Measurements from ENCODE around the gene MREG. TPM values are rescaled to one million over a fixed set of nuclear protein-coding genes. Genes with fewer than 3 reads are reported as not detected.
A peak's percentile ranks its signal among the peaks of the same experiment; 100 is the strongest.

The MREG gene
- total RNA-seq, 1 donor from 2014 or later: 11.9 TPM

GRCh38 chr2:215968499-215968898 lies 44.9 kb downstream of the MREG start:
- no peak overlapping the region for H3K4me3 Mint-ChIP-seq
- no peak for DNase-seq (ENCODE audit: low spot score in 2 of 2, unreplicated experiment in 2 of 2)
- no peak overlapping the region for H3K27ac Mint-ChIP-seq
- no peaks in the 10 kb centered on the region for H3K27me3 Mint-ChIP-seq (ENCODE audit: low read depth)
- peaks cover 9% of the 10 kb centered on the region for H3K9me3 Mint-ChIP-seq
- H3K4me1 Mint-ChIP-seq: peaks cover 27% of the 10 kb centered on the region
- TF ChIP-seq CTCF (IDR thresholded peaks at IDR 0.05; ENCODE audit: unreplicated experiment): no peak
- peaks cover 4% of the 10 kb centered on the region for H3K36me3 Mint-ChIP-seq

DNA sequence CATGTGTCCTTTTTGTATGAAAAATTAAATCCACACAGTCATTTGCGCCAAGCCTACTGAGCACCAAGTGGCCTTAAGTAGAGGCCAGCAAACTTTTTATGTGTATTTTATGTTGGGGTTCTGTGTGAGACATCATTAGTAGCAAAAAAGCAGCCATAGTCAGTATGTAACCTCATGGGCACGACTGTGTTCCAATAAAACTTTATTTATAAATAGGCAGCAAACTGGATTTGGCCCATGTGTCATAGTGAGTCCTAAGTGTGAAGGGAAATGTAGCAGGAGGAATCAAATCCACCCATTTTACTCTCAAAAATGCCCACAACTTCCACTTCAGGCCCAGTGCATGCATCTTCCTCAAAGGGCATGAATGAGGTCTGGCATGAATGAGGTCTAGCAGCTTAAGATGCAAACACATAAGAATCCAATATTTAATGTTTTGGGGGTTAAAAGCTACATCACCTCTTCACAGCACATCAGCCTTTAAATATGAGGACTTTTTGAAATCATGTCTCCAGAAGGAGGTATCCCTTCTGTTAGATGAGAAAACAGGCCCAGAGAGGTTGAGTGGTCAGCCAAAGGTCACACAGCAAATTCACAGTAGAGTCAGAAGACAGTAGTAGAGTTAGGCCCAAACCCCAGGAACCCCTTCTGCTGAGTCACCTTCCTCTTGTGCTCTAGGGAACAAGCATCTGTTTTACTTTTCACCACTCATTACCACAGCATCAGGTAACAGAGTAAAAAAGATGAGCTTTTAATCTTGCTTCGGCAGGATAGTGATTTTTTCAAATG lies 45.6 kb downstream of the MREG start:
- H3K4me3 Mint-ChIP-seq: no peak overlapping the region
- H3K36me3 Mint-ChIP-seq: peaks cover 4% of the 10 kb centered on the region
- no peaks in the 10 kb centered on the region for H3K27me3 Mint-ChIP-seq (ENCODE audit: low read depth)
- H3K27ac Mint-ChIP-seq: no peak overlapping the region
- peaks cover 20% of the 10 kb centered on the region for H3K4me1 Mint-ChIP-seq
- DNase-seq (ENCODE audit: low spot score in 2 of 2, unreplicated experiment in 2 of 2): no peak
- TF ChIP-seq CTCF (IDR thresholded peaks at IDR 0.05; ENCODE audit: unreplicated experiment): no peak
- H3K9me3 Mint-ChIP-seq: peaks cover 9% of the 10 kb centered on the region

DNA sequence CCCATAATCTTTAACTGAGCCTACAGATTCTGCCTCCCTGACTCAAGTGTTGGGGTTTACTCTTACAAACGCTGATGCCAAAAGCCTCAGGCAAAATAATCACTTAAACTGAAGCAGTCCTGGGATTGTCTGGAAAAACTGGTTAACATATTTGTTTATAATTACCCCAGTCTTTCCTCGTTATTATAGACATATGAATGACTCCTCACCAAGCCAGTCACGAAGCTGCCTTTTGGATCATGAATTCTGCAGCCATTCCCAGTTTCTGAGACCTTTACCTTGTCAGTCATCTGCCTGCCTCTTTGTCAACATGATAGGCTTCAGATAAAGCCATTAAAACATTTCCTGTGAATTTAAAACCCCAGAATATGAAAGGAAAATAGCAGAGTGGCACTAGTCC lies 46.4 kb downstream of the MREG start:
- H3K4me3 Mint-ChIP-seq: no peak overlapping the region
- peaks cover 19% of the 10 kb centered on the region for H3K4me1 Mint-ChIP-seq

DNA sequence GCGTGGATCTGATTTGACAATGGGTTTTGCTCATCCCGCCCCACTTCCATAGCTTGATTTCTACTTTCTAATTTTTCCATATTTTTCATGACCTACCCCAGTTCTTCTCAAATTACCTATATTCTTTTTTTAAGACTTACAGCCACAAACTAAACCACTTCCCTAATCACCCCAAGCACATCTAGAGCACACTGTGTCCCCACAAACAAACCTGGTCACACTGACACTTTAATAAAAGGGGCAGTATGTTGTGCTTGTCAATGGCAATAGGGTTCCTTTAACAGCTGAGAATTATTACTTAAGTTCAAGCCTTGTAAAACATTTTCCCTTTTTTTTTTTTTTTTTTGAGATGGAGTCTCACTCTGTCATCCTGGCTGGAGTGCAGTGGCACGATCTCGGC lies 47.1 kb downstream of the MREG start:
- Mint-ChIP-seq H3K4me3 (no peak overlapping the region), H3K4me1 (peaks cover 19% of the 10 kb centered on the region), H3K27me3 (ENCODE audit: low read depth) (no peaks in the 10 kb centered on the region), H3K9me3 (peaks cover 9% of the 10 kb centered on the region), H3K27ac (no peak overlapping the region), H3K36me3 (peaks cover under 1% of the 10 kb centered on the region)
- TF ChIP-seq CTCF (IDR thresholded peaks at IDR 0.05; ENCODE audit: unreplicated experiment): no peak
- DNase-seq (ENCODE audit: low spot score in 2 of 2, unreplicated experiment in 2 of 2): no peak

More for the DNA sequence above, 46.4 kb downstream of the MREG start:
- Mint-ChIP-seq H3K27me3 (ENCODE audit: low read depth) (no peaks in the 10 kb centered on the region), H3K27ac (peak overlapping the region; percentile 4), H3K9me3 (peaks cover 9% of the 10 kb centered on the region), H3K36me3 (peaks cover 4% of the 10 kb centered on the region)
- TF ChIP-seq CTCF (IDR thresholded peaks at IDR 0.05; ENCODE audit: unreplicated experiment): no peak
- DNase-seq (ENCODE audit: low spot score in 2 of 2, unreplicated experiment in 2 of 2): no peak

DNA sequence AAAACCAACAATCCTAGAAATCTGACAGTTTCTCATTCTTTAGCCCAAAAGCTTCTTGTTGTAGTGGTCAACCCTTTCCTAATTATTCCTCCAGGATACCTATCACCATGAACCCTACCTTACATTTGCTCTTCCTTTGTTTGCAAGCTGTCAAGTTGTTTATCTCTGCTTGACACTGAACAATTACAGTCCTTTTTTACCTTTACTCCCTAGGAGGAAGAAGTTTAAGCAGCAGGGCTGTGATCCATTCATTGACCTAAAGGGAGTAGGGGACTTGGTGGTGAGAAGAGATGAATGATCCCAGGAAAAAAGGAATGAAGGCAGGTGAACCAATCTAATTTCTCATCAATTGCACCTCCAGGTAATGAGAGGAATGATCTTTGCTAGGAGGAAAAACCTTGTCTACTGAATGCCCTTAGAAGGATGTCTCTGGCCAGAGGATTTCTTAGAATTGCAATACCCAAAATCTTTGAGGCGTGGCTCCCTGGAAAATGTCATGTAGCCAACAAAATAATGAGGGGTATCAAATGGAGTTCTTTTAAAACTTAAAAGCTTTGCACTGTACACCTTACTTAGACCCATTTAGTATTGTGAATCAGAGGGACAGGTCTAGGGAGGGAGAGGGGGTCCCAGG lies 47.7 kb downstream of the MREG start:
- H3K27me3 Mint-ChIP-seq (ENCODE audit: low read depth): no peaks in the 10 kb centered on the region
- peaks cover 19% of the 10 kb centered on the region for H3K4me1 Mint-ChIP-seq
- DNase-seq (ENCODE audit: low spot score in 2 of 2, unreplicated experiment in 2 of 2): no peak
- no peak overlapping the region for H3K27ac Mint-ChIP-seq
- TF ChIP-seq CTCF (IDR thresholded peaks at IDR 0.05; ENCODE audit: unreplicated experiment): no peak
- no peak overlapping the region for H3K4me3 Mint-ChIP-seq
- H3K9me3 Mint-ChIP-seq: peaks cover 3% of the 10 kb centered on the region
- no peaks in the 10 kb centered on the region for H3K36me3 Mint-ChIP-seq

Data from mesothelial cell of epicardium (in vitro differentiated cells).